ENCODE measurements around the gene ZNF3. TPM values are rescaled to one million over a fixed set of nuclear protein-coding genes. Genes with fewer than 3 reads are reported as not detected.

Gene ZNF3
- total and polyA plus RNA-seq, 11 donors: 11.2 to 21.2 (median 14.3) TPM

DNA sequence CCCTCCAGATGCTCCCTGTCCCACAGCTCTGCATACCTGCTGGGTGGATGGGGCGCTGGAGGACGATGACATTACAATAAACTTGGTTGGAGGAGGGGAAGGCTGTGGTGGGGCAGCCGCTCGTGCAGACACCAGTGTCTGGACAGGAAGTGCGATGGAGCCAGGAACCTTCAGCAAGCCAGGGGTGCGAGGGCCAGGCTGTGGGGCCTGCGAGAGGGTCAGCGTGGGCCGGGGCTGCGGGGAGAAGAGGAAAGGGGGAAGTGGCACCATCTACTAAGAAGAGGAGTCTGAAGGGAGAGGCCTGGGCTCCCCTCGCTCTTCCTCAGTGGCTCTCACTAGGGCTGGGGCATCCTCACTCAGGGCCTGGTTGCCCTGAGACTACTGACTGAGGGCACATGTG is 26.4 kb upstream of the ZNF3 start:
- intact Hi-C loops (cut with DNase I): no loop called here
- Histone ChIP-seq H3K27me3 (no peaks in the 10 kb centered on the region), H3K4me3 (no peak overlapping the region), H3K9me3 (no peaks in the 10 kb centered on the region), H3K4me1 (no peaks in the 10 kb centered on the region), H3K36me3 (peaks cover 0 to 99% (median 93%) of the 10 kb centered on the region in 9 donors), H3K27ac (no peak overlapping the region)
- DNase-seq (no peak), ATAC-seq (no peak)
- TF ChIP-seq, protein P1, sequence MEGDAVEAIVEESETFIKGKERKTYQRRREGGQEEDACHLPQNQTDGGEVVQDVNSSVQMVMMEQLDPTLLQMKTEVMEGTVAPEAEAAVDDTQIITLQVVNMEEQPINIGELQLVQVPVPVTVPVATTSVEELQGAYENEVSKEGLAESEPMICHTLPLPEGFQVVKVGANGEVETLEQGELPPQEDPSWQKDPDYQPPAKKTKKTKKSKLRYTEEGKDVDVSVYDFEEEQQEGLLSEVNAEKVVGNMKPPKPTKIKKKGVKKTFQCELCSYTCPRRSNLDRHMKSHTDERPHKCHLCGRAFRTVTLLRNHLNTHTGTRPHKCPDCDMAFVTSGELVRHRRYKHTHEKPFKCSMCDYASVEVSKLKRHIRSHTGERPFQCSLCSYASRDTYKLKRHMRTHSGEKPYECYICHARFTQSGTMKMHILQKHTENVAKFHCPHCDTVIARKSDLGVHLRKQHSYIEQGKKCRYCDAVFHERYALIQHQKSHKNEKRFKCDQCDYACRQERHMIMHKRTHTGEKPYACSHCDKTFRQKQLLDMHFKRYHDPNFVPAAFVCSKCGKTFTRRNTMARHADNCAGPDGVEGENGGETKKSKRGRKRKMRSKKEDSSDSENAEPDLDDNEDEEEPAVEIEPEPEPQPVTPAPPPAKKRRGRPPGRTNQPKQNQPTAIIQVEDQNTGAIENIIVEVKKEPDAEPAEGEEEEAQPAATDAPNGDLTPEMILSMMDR (IDR thresholded peaks at IDR 0.05): no peak
- TF ChIP-seq POLR2A (IDR thresholded peaks at IDR 0.05): no peak
- 73 to 80% (median 75%) methylated on average over 10 to 11 of the region's 11 CpGs for WGBS, 4 donors

DNA sequence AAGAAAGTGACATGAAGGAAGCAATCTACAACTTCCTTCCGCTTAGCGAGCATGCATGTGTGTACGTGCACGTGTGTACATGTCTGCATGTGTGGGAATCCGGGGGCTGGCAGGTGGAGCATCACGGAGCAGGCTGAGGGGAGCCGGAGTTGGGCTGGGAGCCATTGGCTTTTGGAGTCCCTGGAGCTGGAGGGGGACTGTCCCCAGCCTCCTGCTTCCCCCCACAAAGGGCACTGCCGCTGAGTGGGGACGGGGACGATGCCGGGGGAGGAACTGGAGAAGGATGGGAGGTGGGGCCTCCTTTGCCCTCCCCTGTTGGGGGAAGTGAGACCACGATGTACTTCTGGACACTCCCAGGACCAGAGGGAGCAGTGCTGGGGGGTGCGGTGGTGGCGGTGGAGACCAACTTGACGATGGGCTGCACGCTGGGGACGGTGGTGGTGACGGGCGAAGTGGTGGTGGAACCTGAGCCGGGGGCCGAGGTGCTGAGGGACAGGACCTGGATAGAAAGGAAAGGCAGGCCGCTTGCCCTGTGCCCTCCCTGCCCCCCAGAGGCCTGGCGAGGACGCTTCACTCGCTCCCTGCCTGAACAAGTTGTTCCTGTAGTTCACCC is 25.7 kb upstream of the ZNF3 start:
- Histone ChIP-seq H3K9me3 (no peaks in the 10 kb centered on the region), H3K36me3 (peaks cover 0 to 93% (median 86%) of the 10 kb centered on the region in 9 donors), H3K27me3 (no peaks in the 10 kb centered on the region), H3K4me1 (peaks cover 0 to 6% (median 4%) of the 10 kb centered on the region in 12 donors), H3K27ac (no peak overlapping the region), H3K4me3 (no peak overlapping the region)
- TF ChIP-seq, protein P1 (IDR thresholded peaks at IDR 0.05): no peak
- no peak for TF ChIP-seq POLR2A (IDR thresholded peaks at IDR 0.05)
- ATAC-seq (peak in 1 of 4 donors; percentile 4), DNase-seq (no peak)
- 83 to 85% (median 84%) methylated on average over 22 to 25 of the region's 25 CpGs for WGBS, 4 donors
- intact Hi-C loops (cut with DNase I): no loop called here

DNA sequence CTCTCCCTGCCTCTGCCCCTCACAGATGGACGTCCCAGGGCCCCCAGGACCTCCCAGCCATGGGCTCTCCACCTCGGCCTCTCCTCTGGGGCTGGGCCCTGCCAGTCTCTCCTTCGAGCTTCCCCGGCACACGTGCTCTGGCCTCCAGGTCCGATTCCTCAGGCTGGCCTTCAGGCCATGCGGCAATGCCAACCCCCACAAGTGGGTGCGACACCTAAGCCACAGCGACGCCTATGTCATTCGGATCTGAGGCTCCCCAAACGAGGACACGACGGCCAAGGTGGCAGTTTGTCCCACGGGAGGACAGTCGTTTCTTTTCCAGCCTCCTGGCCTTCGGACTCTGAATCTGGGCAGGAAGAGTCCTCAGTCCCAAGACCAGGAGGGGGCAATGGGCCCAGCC is 25.1 kb upstream of the ZNF3 start:
- H3K4me3 ChIP-seq: no peak overlapping the region
- H3K27me3 ChIP-seq: no peaks in the 10 kb centered on the region
- no peak overlapping the region for H3K27ac ChIP-seq
- 79 to 82% (median 79%) methylated on average over 17 of the region's 17 CpGs for WGBS, 4 donors
- DNase-seq (no peak), ATAC-seq (no peak)
- intact Hi-C loops (cut with DNase I): no loop called here
- no peaks in the 10 kb centered on the region for H3K9me3 ChIP-seq
- peaks cover 0 to 87% (median 80%) of the 10 kb centered on the region in 9 donors for H3K36me3 ChIP-seq
- H3K4me1 ChIP-seq: peaks cover 0 to 10% (median 7%) of the 10 kb centered on the region in 12 donors
- no peak for TF ChIP-seq POLR2A (IDR thresholded peaks at IDR 0.05)
- TF ChIP-seq, protein P1 (IDR thresholded peaks at IDR 0.05): no peak

DNA sequence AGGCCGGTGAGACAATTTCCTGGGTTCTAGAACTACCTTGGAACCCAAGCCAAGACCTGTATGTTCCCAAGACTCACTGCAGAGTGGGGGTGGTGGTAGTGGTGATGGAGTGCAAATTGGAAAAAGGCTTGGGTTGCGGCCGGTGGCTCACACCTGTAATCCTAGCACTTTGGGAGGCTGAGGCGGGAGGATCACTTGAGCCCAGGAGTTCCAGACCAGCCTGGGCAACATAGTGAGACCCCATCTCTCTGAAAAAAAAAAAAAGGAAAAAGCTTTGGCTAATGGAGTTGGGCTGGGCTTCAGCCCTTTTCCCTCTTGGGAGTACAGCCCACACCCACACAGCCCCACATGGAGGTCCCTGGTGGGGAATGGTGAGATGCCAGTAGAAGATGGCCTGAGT is 24.0 kb upstream of the ZNF3 start:
- WGBS, 4 donors: 90 to 93% (median 92%) methylated on average over 4 of the region's 4 CpGs
- H3K27me3 ChIP-seq: no peaks in the 10 kb centered on the region
- H3K9me3 ChIP-seq: no peaks in the 10 kb centered on the region
- H3K36me3 ChIP-seq: peaks cover 0 to 76% (median 70%) of the 10 kb centered on the region in 9 donors
- H3K4me3 ChIP-seq: no peak overlapping the region
- H3K4me1 ChIP-seq: peaks cover 0 to 15% (median 7%) of the 10 kb centered on the region in 12 donors
- ATAC-seq: no peak
- H3K27ac ChIP-seq: no peak overlapping the region
- TF ChIP-seq POLR2A (IDR thresholded peaks at IDR 0.05): no peak
- TF ChIP-seq, protein P1 (IDR thresholded peaks at IDR 0.05): no peak
- intact Hi-C loops (cut with DNase I): no loop called here
- DNase-seq: no peak
